ENCODE measurements around the gene GMPR2. TPM values are rescaled to one million over a fixed set of nuclear protein-coding genes. Genes with fewer than 3 reads are reported as not detected.
"Not testable (repeated sequence)": the region's sequence is repeated elsewhere in the genome, so short reads cannot be mapped to it uniquely, and the experiment has no call there.

GMPR2 gene
- total RNA-seq, 1 donor from 2014 or later, result 91.6 TPM

- DNase-seq (ENCODE audit: low spot score), result no peak
These were observed 1.2 kb upstream of the GMPR2 start for GRCh38 chr14:24231263-24232120.

GRCh38 chr14:24232121-24232644 lies 546 bp upstream of the GMPR2 start, which contains the start of gene NEDD8:
Gene NEDD8, minus strand, starts transcription at chr14:24232367. Its CDS starts 100 bp downstream, at chr14:24232267.
- DNase-seq (ENCODE audit: low spot score), result peak; percentile 90

GRCh38 chr14:24233538-24233866 lies 773 bp downstream of the GMPR2 start:
- no peak for DNase-seq (ENCODE audit: low spot score)

GRCh38 chr14:24234095-24235005 lies 1.6 kb downstream of the GMPR2 start:
- DNase-seq (ENCODE audit: low spot score), result no peak

- no peak for DNase-seq (ENCODE audit: low spot score)
These were observed 3.3 kb downstream of the GMPR2 start for GRCh38 chr14:24235804-24236688.

- DNase-seq (ENCODE audit: low spot score), result no peak
These were observed 4.1 kb downstream of the GMPR2 start for GRCh38 chr14:24236689-24237462.

GRCh38 chr14:24237463-24237955 lies 4.8 kb downstream of the GMPR2 start:
- no peak for DNase-seq (ENCODE audit: low spot score)

- no peak for DNase-seq (ENCODE audit: low spot score)
These were observed 5.4 kb downstream of the GMPR2 start for GRCh38 chr14:24238123-24238522.

GRCh38 chr14:24238527-24239037 lies 5.9 kb downstream of the GMPR2 start:
- DNase-seq (ENCODE audit: low spot score), result no peak

GRCh38 chr14:24240110-24240918 lies 7.6 kb downstream of the GMPR2 start:
- DNase-seq (ENCODE audit: low spot score), result no peak

GRCh38 chr14:24241829-24242443 lies 9.2 kb downstream of the GMPR2 start:
- peak; percentile 93 for DNase-seq (ENCODE audit: low spot score)

GRCh38 chr14:24243336-24243836 lies 10.7 kb downstream of the GMPR2 start:
- peak; percentile 67 for DNase-seq (ENCODE audit: low spot score)

- DNase-seq (ENCODE audit: low spot score), result not testable (repeated sequence)
These were observed 12.6 kb downstream of the GMPR2 start for GRCh38 chr14:24245350-24245749.

- no peak for DNase-seq (ENCODE audit: low spot score)
These were observed 14.1 kb downstream of the GMPR2 start for GRCh38 chr14:24246765-24247212.

- DNase-seq (ENCODE audit: low spot score), result no peak
These were observed 14.7 kb downstream of the GMPR2 start for GRCh38 chr14:24247422-24247821.

- no peak for DNase-seq (ENCODE audit: low spot score)
These were observed 16.7 kb downstream of the GMPR2 start for GRCh38 chr14:24249230-24250021.

- DNase-seq (ENCODE audit: low spot score), result no peak
These were observed 17.6 kb downstream of the GMPR2 start for GRCh38 chr14:24250354-24250753.

- no peak for DNase-seq (ENCODE audit: low spot score)
These were observed 19.2 kb downstream of the GMPR2 start for GRCh38 chr14:24251880-24252288.
